Endothelial cell of umbilical vein (primary cell): ENCODE results near the gene ANKRD13B. TPM values are rescaled to one million over a fixed set of nuclear protein-coding genes. Genes with fewer than 3 reads are reported as not detected.

Experiments used
- BruUV-seq: library from RNA; stranded (reverse); fragments of 400-500 nt; replicated peaks from 2 replicates; lab custom pipeline; 2021; lab: Mats Ljungman, UMichigan
- CTCF ChIA-PET: fragments of 300-600, 350-600 bp; sonication (Branson Sonifier 250); formaldehyde crosslinking; loops from one replicate; lab custom pipeline; 2021; ENCODE audit warnings: antibody characterized with exemption, inconsistent platforms; lab: Charles Lee
- POLR2A ChIA-PET: fragments of 300-600, 350-600 bp; sonication (Branson Sonifier 250); formaldehyde crosslinking; loops from one replicate; lab custom pipeline; 2021; ENCODE audit warnings: antibody characterized with exemption, inconsistent platforms; lab: Charles Lee
- DNase-seq: peaks from one replicate; pipeline ENCODE4 v3.0.0-alpha.2; 2011; ENCODE audit warnings: low read depth, low spot score
- FAIRE-seq: peaks from 2 replicates; lab custom pipeline; 2011; peaks lifted over from hg19 to GRCh38; lab: Jason Lieb, UNC
- H2AFZ ChIP-seq: 2 replicates; pipeline ENCODE4 v1.6.0; 2012; ENCODE audit warnings: low read depth, low read length, control low read depth, inconsistent platforms
- H3K27ac ChIP-seq: 2 replicates; pipeline ENCODE4 v1.5.1; 2011; ENCODE audit warnings: low read depth, mild to moderate bottlenecking, control low read depth, low read length, moderate library complexity; ENCODE audit not compliant: insufficient read depth
- H3K27me3 ChIP-seq, 2 experiments: 2 replicates each; pipeline versions ENCODE4 v1.6.0 to v1.6.1; 2011; ENCODE audit warnings: low read length in 2 of 2, mixed read lengths in 1 of 2; ENCODE audit not compliant: control insufficient read depth in 2 of 2, insufficient read depth in 2 of 2
- H3K36me3 ChIP-seq, 2 experiments: 2 replicates in 1 of 2; 3 replicates in 1 of 2; pipeline ENCODE4 v1.5.1; 2011; ENCODE audit warnings: low read length in 2 of 2, mild to moderate bottlenecking in 1 of 2, moderate library complexity in 1 of 2; ENCODE audit not compliant: control insufficient read depth in 2 of 2, insufficient read depth in 2 of 2; ENCODE audit errors: extremely low read depth in 1 of 2
- H3K4me1 ChIP-seq: 3 replicates; pipeline ENCODE4 v1.5.1; 2011; ENCODE audit warnings: mild to moderate bottlenecking, low read length; ENCODE audit not compliant: control insufficient read depth, insufficient read depth; ENCODE audit errors: extremely low read depth
- H3K4me2 ChIP-seq: 2 replicates; pipeline ENCODE4 v1.6.1; 2011; ENCODE audit warnings: low read length, control low read depth, mixed read lengths; ENCODE audit not compliant: insufficient read depth
- H3K4me3 ChIP-seq, 3 experiments: fragments of 200-600 bp in 1 of 3; sonication (generic), shearing (Covaris generic) in 1 of 3; replicated peaks in 1 of 3; 2 replicates each; pipeline ENCODE4 v1.5.1; 2011 to 2016; ENCODE audit warnings: control low read depth in 3 of 3, low read length in 3 of 3, mild to moderate bottlenecking in 2 of 3, inconsistent platforms in 1 of 3, low read depth in 1 of 3, moderate library complexity in 1 of 3; ENCODE audit not compliant: insufficient read depth in 1 of 3
- H3K79me2 ChIP-seq: 2 replicates; pipeline ENCODE4 v1.6.0; 2012; ENCODE audit warnings: low read length, inconsistent platforms; ENCODE audit not compliant: control insufficient read depth, insufficient read depth
- H3K9ac ChIP-seq: replicated peaks from 2 replicates; pipeline ENCODE3; 2011; ENCODE audit warnings: low read length, control low read depth; ENCODE audit not compliant: insufficient read depth; ENCODE audit errors: extremely low read depth
- H3K9me1 ChIP-seq: replicated peaks from 3 replicates; pipeline ENCODE4 v1.6.0; 2011; ENCODE audit warnings: mild to moderate bottlenecking, low read length; ENCODE audit not compliant: control insufficient read depth, insufficient read depth; ENCODE audit errors: extremely low read depth
- H3K9me3 ChIP-seq: replicated peaks from 2 replicates; pipeline ENCODE4 v1.5.1; 2012; ENCODE audit warnings: low read length, inconsistent platforms; ENCODE audit not compliant: control insufficient read depth, insufficient read depth
- H4K20me1 ChIP-seq: replicated peaks from 2 replicates; pipeline ENCODE3; 2011; ENCODE audit warnings: mild to moderate bottlenecking, low read length; ENCODE audit not compliant: control insufficient read depth, insufficient read depth; ENCODE audit errors: extremely low read depth
- CTCF ChIP-seq, 2 donors: IDR thresholded peaks; 1 replicate in 1 of 2; 2 replicates in 1 of 2; pipeline ENCODE4 v1.5.1; 2011; ENCODE audit warnings: low read length in 2 of 2, mild to moderate bottlenecking in 2 of 2, moderate library complexity in 2 of 2, control low read depth in 1 of 2, inconsistent platforms in 1 of 2, low read depth in 1 of 2; ENCODE audit not compliant: insufficient read depth in 1 of 2; ENCODE audit errors: extremely low read depth in 1 of 2
- EZH2 ChIP-seq: IDR thresholded peaks from 2 replicates; pipeline ENCODE4 v1.6.1; 2012; ENCODE audit warnings: borderline replicate concordance, low read depth, mild to moderate bottlenecking, moderate library complexity, low read length, inconsistent platforms; ENCODE audit not compliant: severe bottlenecking
- FOS ChIP-seq: IDR thresholded peaks from 2 replicates; pipeline ENCODE4 v1.6.1; 2011; ENCODE audit warnings: mild to moderate bottlenecking, low read length, moderate library complexity, borderline replicate concordance; ENCODE audit not compliant: insufficient read depth
- GATA2 ChIP-seq: IDR thresholded peaks from 2 replicates; pipeline ENCODE4 v1.7.0; 2011; ENCODE audit warnings: low read depth, mild to moderate bottlenecking, moderate library complexity, mixed read lengths, low read length; ENCODE audit not compliant: insufficient read length, insufficient read depth
- JUN ChIP-seq: IDR thresholded peaks from 2 replicates; pipeline ENCODE4 v1.6.1; 2011; ENCODE audit warnings: borderline replicate concordance, low read depth; ENCODE audit not compliant: insufficient read length, insufficient read depth
- MYC ChIP-seq: IDR thresholded peaks from one replicate; pipeline ENCODE4 v1.6.1; 2011; ENCODE audit warnings: mild to moderate bottlenecking, low read depth, low read length
- POLR2A ChIP-seq: IDR thresholded peaks from 2 replicates; pipeline ENCODE4 v1.6.1; 2012; ENCODE audit warnings: low read depth, mild to moderate bottlenecking, control low read depth, low read length
- POLR2AphosphoS5 ChIP-seq: IDR thresholded peaks from 2 replicates; pipeline ENCODE4 v1.6.1; 2012; ENCODE audit warnings: low read depth, mild to moderate bottlenecking, control low read depth, low read length, moderate library complexity; ENCODE audit not compliant: insufficient read depth
- dilution Hi-C: fragments of 300-500 bp; cut with MboI; formaldehyde crosslinking; loops from one replicate; pipeline ENCODE4 v1.15.0; 2019; ENCODE audit warnings: low sequenced_read_pairs; ENCODE audit not compliant: extremely low pct_ligation_motif_present
- intact Hi-C: fragments of 100-400 bp; cut with micrococcal nuclease; formaldehyde crosslinking; loops from one replicate; pipeline ENCODE4 v1.10.0; 2022
- polyA plus RNA-seq, 4 experiments: library from polyadenylated mRNA; depleted of rRNA in 3 of 4; stranded (reverse) in 3 of 4; unstranded in 1 of 4; fragments of >200 nt; gene quantifications; 2 replicates each; pipeline versions ENCODE4 v1.2.1 to v1.2.3, GENCODE V29; 2011 to 2012; ENCODE audit warnings: missing spikeins in 1 of 4
- total RNA-seq: library from RNA; stranded (reverse); gene quantifications from 2 replicates; pipeline ENCODE4 v1.2.3, GENCODE V29; 2021
- TF ChIP-seq, protein P1 (sequence below): IDR thresholded peaks from 2 replicates; pipeline ENCODE4 v1.6.1; 2011; ENCODE audit not compliant: insufficient read depth, insufficient read length

The ANKRD13B gene
- total and polyA plus RNA-seq, 2 donors (not counting 3 experiments of a cell fraction or from before 2014, with no cell fraction given), result 21.1 to 23.2 TPM

- H3K9ac ChIP-seq, result no peak overlapping the region
- H3K9me3 ChIP-seq, result no peaks in the 10 kb centered on the region
- ChIA-PET CTCF (interaction anchor here (0.6 to 4.9 kb wide), 2 partner anchors 29 to 1902 kb away, joined by 3 to 34 read pairs; partner anchors contain the start of gene ANKRD13B), POLR2A (interaction anchor here (0.6 kb wide), 1 partner anchor 27 kb away, joined by 3 read pairs; no protein-coding TSS in a partner anchor)
- no peak overlapping the region for H3K27ac ChIP-seq
- intact Hi-C loops, result no loop called here
- dilution Hi-C loops, result no loop called here
- no peaks in the 10 kb centered on the region for H3K79me2 ChIP-seq
- H3K4me3 ChIP-seq, result no peak overlapping the region
- H2AFZ ChIP-seq, result no peak overlapping the region
- FAIRE-seq (no peak), DNase-seq (no peak)
- peaks cover 14% of the 10 kb centered on the region for H3K4me1 ChIP-seq
- no peak overlapping the region for H3K4me2 ChIP-seq
- no peaks in the 10 kb centered on the region for H3K36me3 ChIP-seq
- H3K9me1 ChIP-seq, result no peaks in the 10 kb centered on the region
- no peaks in the 10 kb centered on the region for H3K27me3 ChIP-seq
- TF ChIP-seq EZH2, result no peak
- TF ChIP-seq CTCF (IDR thresholded peaks at IDR 0.05; ENCODE audit: extremely low read depth in 1 of 2, insufficient read depth in 1 of 2, low read depth in 1 of 2, low read length in 2 of 2), result no peak
- no peak for TF ChIP-seq JUN
- TF ChIP-seq, protein P1, sequence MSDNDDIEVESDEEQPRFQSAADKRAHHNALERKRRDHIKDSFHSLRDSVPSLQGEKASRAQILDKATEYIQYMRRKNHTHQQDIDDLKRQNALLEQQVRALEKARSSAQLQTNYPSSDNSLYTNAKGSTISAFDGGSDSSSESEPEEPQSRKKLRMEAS, result no peak
- TF ChIP-seq FOS, result no peak
- no peak for TF ChIP-seq MYC
- no peak for TF ChIP-seq POLR2A
- TF ChIP-seq POLR2AphosphoS5, result no peak
- no peak for TF ChIP-seq GATA2
- no peaks in the 10 kb centered on the region for H4K20me1 ChIP-seq
- BruUV-seq, result no TSS peak
These were observed 29.1 kb upstream of the ANKRD13B start for GRCh38 chr17:29563816-29564215.
